IMR-90 (cell line): Measurements from ENCODE around the gene AFDN. TPM values are rescaled to one million over a fixed set of nuclear protein-coding genes. Genes with fewer than 3 reads are reported as not detected.

ENCODE experiments used
- ATAC-seq: fragments of 200-7000 bp; cut with Tn5 transposase; 2 replicates; pipeline ENCODE4 v1.9.1; 2020; ENCODE audit warnings: low read depth, mild to moderate bottlenecking, moderate library complexity
- BruUV-seq: library from RNA; stranded (reverse); fragments of 400-500 nt; replicated peaks from 2 replicates; lab custom pipeline; 2021; lab: Mats Ljungman, UMichigan
- CTCF ChIA-PET: fragments of 300-600 bp; formaldehyde crosslinking; extraction: SDS; loops from one replicate; lab custom pipeline; 2021; ENCODE audit warnings: antibody characterized with exemption; lab: Yijun Ruan, JAX
- POLR2A ChIA-PET: fragments of 300-600 bp; sonication (Branson Sonifier 250); formaldehyde crosslinking; loops from one replicate; lab custom pipeline; 2022; ENCODE audit warnings: antibody characterized with exemption; ENCODE audit not compliant: unreplicated experiment; lab: Charles Lee
- DNase-seq: peaks from one replicate; pipeline ENCODE4 v3.0.0; 2013
- H2AFZ ChIP-seq: replicated peaks from 2 replicates; pipeline ENCODE3; 2013; ENCODE audit warnings: low read length, mild to moderate bottlenecking; ENCODE audit not compliant: poor library complexity
- H2AK5ac ChIP-seq: 2 replicates; pipeline ENCODE4 v1.6.1; 2013; ENCODE audit warnings: low read depth, low read length, inconsistent platforms
- H2AK9ac ChIP-seq: replicated peaks from 2 replicates; pipeline ENCODE3; 2013; ENCODE audit warnings: mild to moderate bottlenecking, low read depth, low read length, moderate library complexity; ENCODE audit not compliant: poor library complexity
- H2BK120ac ChIP-seq: 2 replicates; pipeline ENCODE4 v1.6.1; 2013; ENCODE audit warnings: low read depth, low read length, inconsistent platforms
- H2BK15ac ChIP-seq: 3 replicates; pipeline ENCODE4 v1.6.1; 2013; ENCODE audit warnings: low read depth, low read length, inconsistent platforms
- H2BK20ac ChIP-seq: 2 replicates; pipeline ENCODE4 v1.6.1; 2013; ENCODE audit warnings: low read depth, mild to moderate bottlenecking, inconsistent platforms, low read length, moderate library complexity
- H2BK5ac ChIP-seq: 2 replicates; pipeline ENCODE4 v1.6.1; 2013; ENCODE audit warnings: mild to moderate bottlenecking, low read depth, low read length, inconsistent platforms; ENCODE audit not compliant: poor library complexity, severe bottlenecking
- H3K14ac ChIP-seq: replicated peaks from 2 replicates; pipeline ENCODE4 v1.6.1; 2013; ENCODE audit warnings: low read depth, low read length, inconsistent platforms
- H3K18ac ChIP-seq: 2 replicates; pipeline ENCODE4 v1.6.1; 2013; ENCODE audit warnings: low read depth, low read length, control low read depth
- H3K23ac ChIP-seq: 2 replicates; pipeline ENCODE4 v1.6.1; 2013; ENCODE audit warnings: low read depth, low read length, inconsistent platforms
- H3K27ac ChIP-seq: 2 replicates; pipeline ENCODE4 v1.5.1; 2013; ENCODE audit warnings: mild to moderate bottlenecking, control low read depth, low read length; ENCODE audit not compliant: insufficient read depth
- H3K27me3 ChIP-seq: 2 replicates; pipeline ENCODE4 v1.6.1; 2013; ENCODE audit warnings: low read length; ENCODE audit not compliant: control insufficient read depth, insufficient read depth
- H3K36me3 ChIP-seq: 2 replicates; pipeline ENCODE4 v1.6.1; 2013; ENCODE audit warnings: low read length, mixed read lengths; ENCODE audit not compliant: control insufficient read depth, insufficient read depth
- H3K4ac ChIP-seq: 2 replicates; pipeline ENCODE4 v1.6.1; 2013; ENCODE audit warnings: low read depth, low read length, inconsistent platforms
- H3K4me1 ChIP-seq: 2 replicates; pipeline ENCODE4 v1.6.1; 2013; ENCODE audit warnings: low read length, mixed read lengths; ENCODE audit not compliant: control insufficient read depth, insufficient read depth
- H3K4me2 ChIP-seq: 2 replicates; pipeline ENCODE4 v1.6.1; 2013; ENCODE audit warnings: low read depth, mild to moderate bottlenecking, control low read depth, low read length, moderate library complexity
- H3K4me3 ChIP-seq: 2 replicates; pipeline ENCODE4 v1.5.1; 2013; ENCODE audit warnings: low read depth, mild to moderate bottlenecking, control low read depth, low read length, moderate library complexity; ENCODE audit not compliant: insufficient read depth
- H3K56ac ChIP-seq: 2 replicates; pipeline ENCODE4 v1.6.1; 2013; ENCODE audit warnings: low read length, inconsistent platforms; ENCODE audit not compliant: insufficient read depth; ENCODE audit errors: extremely low read depth
- H3K79me1 ChIP-seq, 2 experiments: 2 replicates each; pipeline ENCODE4 v1.6.1; 2013; ENCODE audit warnings: low read length in 2 of 2, inconsistent platforms in 1 of 2, low read depth in 1 of 2
- H3K9ac ChIP-seq: 2 replicates; pipeline ENCODE4 v1.6.1; 2013; ENCODE audit warnings: low read depth, low read length, control low read depth
- H3K9me1 ChIP-seq: 2 replicates; pipeline ENCODE4 v1.6.1; 2013; ENCODE audit warnings: low read length, inconsistent platforms; ENCODE audit not compliant: insufficient read depth
- H3K9me3 ChIP-seq: 2 replicates; pipeline ENCODE4 v1.6.1; 2013; ENCODE audit warnings: low read length; ENCODE audit not compliant: control insufficient read depth, insufficient read depth
- H4K20me1 ChIP-seq: 2 replicates; pipeline ENCODE4 v1.6.1; 2013; ENCODE audit warnings: low read length, inconsistent platforms; ENCODE audit not compliant: insufficient read depth
- H4K5ac ChIP-seq: 2 replicates; pipeline ENCODE4 v1.6.1; 2013; ENCODE audit warnings: mild to moderate bottlenecking, low read depth, low read length, control low read depth
- H4K8ac ChIP-seq, 2 experiments: 2 replicates each; pipeline ENCODE4 v1.6.1; 2013; ENCODE audit warnings: low read depth in 2 of 2, low read length in 2 of 2, control low read depth in 1 of 2, inconsistent platforms in 1 of 2
- H4K91ac ChIP-seq: 2 replicates; pipeline ENCODE4 v1.6.1; 2013; ENCODE audit warnings: low read depth, low read length, inconsistent platforms; ENCODE audit not compliant: insufficient read depth
- ELK1 ChIP-seq: fragments of 150-350 bp; IDR thresholded peaks from 2 replicates; pipeline ENCODE4 v1.6.1; 2016; ENCODE audit warnings: low read depth, mild to moderate bottlenecking, low read length, moderate library complexity, borderline replicate concordance
- WGBS, 2 experiments: methylation state at CpG; one replicate each; pipeline versions ENCODE4 v1.1.5 to v1.1.7; 2013; ENCODE audit warnings: missing lambda C conversion rate in 2 of 2; ENCODE audit not compliant: insufficient read length in 1 of 2; ENCODE audit errors: extremely low coverage in 2 of 2; 5-methylcytosine and 5-hydroxymethylcytosine counted together
- dilution Hi-C: fragments of 300-500 bp; cut with HindIII; formaldehyde crosslinking; loops from one replicate; pipeline ENCODE4 v1.14.3; 2018; ENCODE audit warnings: low sequenced_read_pairs; ENCODE audit not compliant: unreplicated experiment
- in situ Hi-C: fragments of 300-500 bp; cut with MboI; formaldehyde crosslinking; loops from 3 replicates; pipeline ENCODE4 v1.14.3; 2019; ENCODE audit warnings: low sequenced_read_pairs, inconsistent platforms, mixed read lengths
- intact Hi-C: fragments of 100-400 bp; cut with micrococcal nuclease; formaldehyde crosslinking; loops from 2 replicates; pipeline ENCODE4 v1.10.0; 2022
- polyA plus RNA-seq, 3 experiments: library from polyadenylated mRNA; depleted of rRNA; stranded (reverse); fragments of >200 nt; gene quantifications; 2 replicates each; pipeline ENCODE4 v1.2.3, GENCODE V29; 2012; ENCODE audit warnings: low replicate concordance in 1 of 3
- total RNA-seq: library from RNA; depleted of rRNA; stranded (reverse); fragments of >200 nt; gene quantifications from 2 replicates; pipeline ENCODE4 v1.2.3, GENCODE V29; 2012

AFDN gene
- total and polyA plus RNA-seq, 2 of the 4 experiments (the other 2 are of a cell fraction) = 11.6 to 20.8 TPM

- no peak overlapping the region for H2BK20ac ChIP-seq
- H3K79me1 ChIP-seq = no peaks in the 10 kb centered on the region
- POLR2A ChIA-PET = no interaction called here
- intact Hi-C loops = no loop called here
- no peak for ATAC-seq
- in situ Hi-C loops = no loop called here
- no peak overlapping the region for H2AK9ac ChIP-seq
- H3K14ac ChIP-seq = no peak overlapping the region
- H3K9me1 ChIP-seq = no peaks in the 10 kb centered on the region
- H2AK5ac ChIP-seq = no peak overlapping the region
- DNase-seq = no peak
- no peaks in the 10 kb centered on the region for H4K20me1 ChIP-seq
- no peak overlapping the region for H3K4ac ChIP-seq
- dilution Hi-C loops = no loop called here
- H4K8ac ChIP-seq = no peak overlapping the region
- no peak overlapping the region for H4K91ac ChIP-seq
- no peak overlapping the region for H2BK15ac ChIP-seq
- no peak overlapping the region for H3K27ac ChIP-seq
- H3K23ac ChIP-seq = no peak overlapping the region
- no peak for TF ChIP-seq ELK1
- no peak overlapping the region for H4K5ac ChIP-seq
- H3K9ac ChIP-seq = no peak overlapping the region
- 91% methylated on average over 21 of the region's 36 CpGs; no CpG with 5 or more reads in 1 of the 2 experiments for WGBS, 2 experiments
- H3K18ac ChIP-seq = no peak overlapping the region
- no peak overlapping the region for H2AFZ ChIP-seq
- H2BK120ac ChIP-seq = no peak overlapping the region
- no peak overlapping the region for H3K4me3 ChIP-seq
- H3K4me2 ChIP-seq = no peak overlapping the region
- no TSS peak for BruUV-seq
- no peaks in the 10 kb centered on the region; the same call in 1 of the 2 replicates for H3K9me3 ChIP-seq
- H3K27me3 ChIP-seq = no peaks in the 10 kb centered on the region
- CTCF ChIA-PET = no interaction called here
- no peaks in the 10 kb centered on the region for H3K36me3 ChIP-seq
- H2BK5ac ChIP-seq = no peak overlapping the region
- peaks cover 2% of the 10 kb centered on the region for H3K4me1 ChIP-seq
- no peak overlapping the region for H3K56ac ChIP-seq
Measured at GRCh38 chr6:167988945-167989841, 162.5 kb downstream of the AFDN start.
